CD4-positive, alpha-beta T cell (primary cell): ENCODE data around the gene MYH7B. TPM values are rescaled to one million over a fixed set of nuclear protein-coding genes. Genes with fewer than 3 reads are reported as not detected.

Experiments used
- ATAC-seq: fragments of 200-7000 bp; cut with Tn5 transposase; one replicate; pipeline ENCODE4 v1.10.0; 2022; ENCODE audit warnings: mild to moderate bottlenecking; ENCODE audit not compliant: poor library complexity
- CTCF ChIA-PET: fragments of 350-600 bp; sonication (Branson Sonifier 250); formaldehyde crosslinking; loops from one replicate; lab custom pipeline; 2021; ENCODE audit warnings: antibody characterized with exemption, inconsistent platforms; lab: Charles Lee
- POLR2A ChIA-PET: fragments of 350-600 bp; sonication (Branson Sonifier 250); formaldehyde crosslinking; loops from one replicate; lab custom pipeline; 2021; ENCODE audit warnings: antibody characterized with exemption, inconsistent platforms; lab: Charles Lee
- DNase-seq, 14 experiments: peaks; one replicate each; pipeline ENCODE4 v3.0.0-alpha.2; 2013 to 2020; ENCODE audit warnings: mixed read lengths in 2 of 14
- H3K27ac ChIP-seq, 2 donors: one replicate each; pipeline versions ENCODE4 v1.5.1 to v1.7.0; 2013; ENCODE audit warnings: low read length in 2 of 2, low read depth in 1 of 2, mild to moderate bottlenecking in 1 of 2
- H3K27me3 ChIP-seq, 2 experiments: 1 replicate in 1 of 2; 2 replicates in 1 of 2; pipeline versions ENCODE4 v1.6.1 to v1.7.0; 2013; ENCODE audit warnings: low read length in 2 of 2, control low read depth in 1 of 2, mild to moderate bottlenecking in 1 of 2, moderate library complexity in 1 of 2; ENCODE audit not compliant: insufficient read depth in 2 of 2, control insufficient read depth in 1 of 2
- H3K36me3 ChIP-seq: one replicate; pipeline ENCODE4 v1.6.1; 2013; ENCODE audit warnings: low read length, control low read depth; ENCODE audit not compliant: insufficient read depth
- H3K4me1 ChIP-seq: one replicate; pipeline ENCODE4 v1.6.1; 2013; ENCODE audit warnings: low read length, control low read depth; ENCODE audit not compliant: insufficient read depth
- H3K4me3 ChIP-seq: one replicate; pipeline ENCODE4 v1.5.1; 2013; ENCODE audit warnings: mild to moderate bottlenecking, low read length, moderate library complexity
- H3K9me3 ChIP-seq, 2 experiments: 1 replicate in 1 of 2; 2 replicates in 1 of 2; pipeline versions ENCODE4 v1.6.1 to v1.7.0; 2013; ENCODE audit warnings: low read length in 2 of 2, mild to moderate bottlenecking in 2 of 2, control low read depth in 1 of 2, moderate library complexity in 1 of 2; ENCODE audit not compliant: control insufficient read depth in 1 of 2, insufficient read depth in 1 of 2
- H3K27ac Mint-ChIP-seq: one replicate; pipeline ENCODE4 v1.8.0; 2020; ENCODE audit warnings: mixed read lengths
- H3K27me3 Mint-ChIP-seq: one replicate; pipeline ENCODE4 v1.8.0; 2021; ENCODE audit warnings: mixed read lengths
- H3K36me3 Mint-ChIP-seq: one replicate; pipeline ENCODE4 v1.8.0; 2021; ENCODE audit warnings: low read depth, mixed read lengths
- H3K4me1 Mint-ChIP-seq: one replicate; pipeline ENCODE4 v1.8.0; 2021; ENCODE audit warnings: low read depth, mixed read lengths
- H3K4me3 Mint-ChIP-seq: one replicate; pipeline ENCODE4 v1.8.0; 2020; ENCODE audit warnings: mild to moderate bottlenecking, mixed read lengths
- H3K9me3 Mint-ChIP-seq: one replicate; pipeline ENCODE4 v1.8.0; 2020; ENCODE audit warnings: mixed read lengths
- intact Hi-C, 2 experiments: fragments of 100-400 bp; cut with DNase I in 1 of 2; cut with micrococcal nuclease in 1 of 2; formaldehyde crosslinking; loops; one replicate each; pipeline versions ENCODE4 v1.15.1 to v1.9.0; 2023 to 2025; cut with DNase I, micrococcal nuclease
- total RNA-seq, 174 experiments: library from RNA in 2 of 174; stranded (reverse) in 2 of 174; gene quantifications; one replicate each; pipeline ENCODE4 v1.2.3 and lab custom pipeline; 2021 to 2026
- TF ChIP-seq, protein P1 (sequence below): fragments of 200-600 bp; IDR thresholded peaks from one replicate; pipeline ENCODE4 v1.8.0; 2022; ENCODE audit warnings: antibody characterized with exemption, mild to moderate bottlenecking

MYH7B gene
- total RNA-seq, 2 experiments from 2014 or later = 0.53 to 0.58 TPM

GRCh38 chr20:34986311-34987287 is 30.9 kb downstream of the MYH7B start:
- no peaks in the 10 kb centered on the region for H3K9me3 Mint-ChIP-seq
- Histone ChIP-seq H3K27ac (no peak overlapping the region), H3K9me3 (no peaks in the 10 kb centered on the region), H3K4me3 (no peak overlapping the region), H3K36me3 (no peaks in the 10 kb centered on the region), H3K4me1 (no peaks in the 10 kb centered on the region), H3K27me3 (peaks cover 11 to 18% of the 10 kb centered on the region in 2 experiments)
- CTCF ChIA-PET = no interaction called here
- no peak for DNase-seq
- no peaks in the 10 kb centered on the region for H3K36me3 Mint-ChIP-seq
- H3K4me3 Mint-ChIP-seq = no peak overlapping the region
- TF ChIP-seq, protein P1, sequence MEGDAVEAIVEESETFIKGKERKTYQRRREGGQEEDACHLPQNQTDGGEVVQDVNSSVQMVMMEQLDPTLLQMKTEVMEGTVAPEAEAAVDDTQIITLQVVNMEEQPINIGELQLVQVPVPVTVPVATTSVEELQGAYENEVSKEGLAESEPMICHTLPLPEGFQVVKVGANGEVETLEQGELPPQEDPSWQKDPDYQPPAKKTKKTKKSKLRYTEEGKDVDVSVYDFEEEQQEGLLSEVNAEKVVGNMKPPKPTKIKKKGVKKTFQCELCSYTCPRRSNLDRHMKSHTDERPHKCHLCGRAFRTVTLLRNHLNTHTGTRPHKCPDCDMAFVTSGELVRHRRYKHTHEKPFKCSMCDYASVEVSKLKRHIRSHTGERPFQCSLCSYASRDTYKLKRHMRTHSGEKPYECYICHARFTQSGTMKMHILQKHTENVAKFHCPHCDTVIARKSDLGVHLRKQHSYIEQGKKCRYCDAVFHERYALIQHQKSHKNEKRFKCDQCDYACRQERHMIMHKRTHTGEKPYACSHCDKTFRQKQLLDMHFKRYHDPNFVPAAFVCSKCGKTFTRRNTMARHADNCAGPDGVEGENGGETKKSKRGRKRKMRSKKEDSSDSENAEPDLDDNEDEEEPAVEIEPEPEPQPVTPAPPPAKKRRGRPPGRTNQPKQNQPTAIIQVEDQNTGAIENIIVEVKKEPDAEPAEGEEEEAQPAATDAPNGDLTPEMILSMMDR = no peak
- H3K27me3 Mint-ChIP-seq = peaks cover 19% of the 10 kb centered on the region
- no peak overlapping the region for H3K27ac Mint-ChIP-seq
- no peaks in the 10 kb centered on the region for H3K4me1 Mint-ChIP-seq
- intact Hi-C loops = no loop called here
- POLR2A ChIA-PET = no interaction called here
- ATAC-seq = no peak

DNA sequence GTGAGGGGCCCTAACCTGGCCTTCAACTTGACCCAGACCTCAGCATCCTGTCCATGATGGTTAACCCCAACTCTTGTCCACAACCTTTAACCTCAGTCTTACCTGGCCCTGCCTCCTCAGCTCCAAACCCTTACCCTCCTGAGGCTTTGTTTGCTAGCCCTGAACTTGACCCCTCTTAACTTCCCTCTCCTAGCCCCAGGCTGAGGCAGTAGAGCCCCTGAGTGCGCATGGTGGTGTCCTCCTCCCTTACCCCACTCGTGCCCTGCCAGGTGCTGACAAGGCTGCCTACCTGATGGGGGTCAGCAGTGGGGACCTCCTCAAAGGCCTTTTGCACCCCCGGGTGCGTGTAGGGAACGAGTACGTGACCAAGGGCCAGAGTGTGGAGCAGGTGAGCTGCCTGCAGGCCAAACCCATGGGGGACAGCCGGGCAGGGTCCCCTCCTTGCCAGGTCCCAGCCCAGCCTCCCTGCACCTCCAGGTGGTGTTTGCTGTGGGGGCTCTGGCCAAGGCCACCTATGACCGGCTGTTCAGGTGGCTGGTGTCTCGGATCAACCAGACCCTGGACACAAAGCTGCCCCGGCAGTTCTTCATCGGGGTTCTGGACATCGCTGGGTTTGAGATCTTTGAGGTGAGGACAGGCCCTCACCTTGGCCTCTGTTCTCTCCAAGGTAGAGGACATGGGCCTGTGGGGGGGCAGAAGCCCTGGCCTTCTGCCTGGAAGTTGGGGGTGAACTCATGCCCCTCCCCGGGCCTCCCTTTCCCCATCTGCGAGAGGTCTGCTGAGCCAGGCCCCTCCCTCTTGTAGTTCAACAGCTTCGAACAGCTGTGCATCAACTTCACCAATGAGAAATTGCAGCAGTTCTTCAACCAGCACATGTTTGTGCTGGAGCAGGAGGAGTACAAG is 31.9 kb downstream of the MYH7B start:
- Mint-ChIP-seq H3K4me3 (no peak overlapping the region), H3K27ac (no peak overlapping the region), H3K27me3 (peaks cover 12% of the 10 kb centered on the region), H3K36me3 (no peaks in the 10 kb centered on the region), H3K9me3 (no peaks in the 10 kb centered on the region), H3K4me1 (no peaks in the 10 kb centered on the region)
- DNase-seq (no peak), ATAC-seq (no peak)
- no peaks in the 10 kb centered on the region for H3K4me1 ChIP-seq
- no peaks in the 10 kb centered on the region for H3K36me3 ChIP-seq
- H3K9me3 ChIP-seq = no peaks in the 10 kb centered on the region
- POLR2A ChIA-PET = no interaction called here
- no peak overlapping the region for H3K27ac ChIP-seq
- TF ChIP-seq, protein P1 = no peak
- H3K27me3 ChIP-seq = peaks cover 7 to 14% of the 10 kb centered on the region in 2 experiments
- H3K4me3 ChIP-seq = no peak overlapping the region
- CTCF ChIA-PET = no interaction called here
- intact Hi-C loops = no loop called here

GRCh38 chr20:34988191-34988540 is 32.5 kb downstream of the MYH7B start:
- DNase-seq (no peak), ATAC-seq (no peak)
- no peak overlapping the region for H3K4me3 Mint-ChIP-seq
- intact Hi-C loops = no loop called here
- ChIA-PET POLR2A (no interaction called here), CTCF (no interaction called here)
- Histone ChIP-seq H3K9me3 (no peaks in the 10 kb centered on the region), H3K4me3 (no peak overlapping the region), H3K27me3 (peaks cover 7 to 8% of the 10 kb centered on the region in 2 experiments), H3K4me1 (no peaks in the 10 kb centered on the region), H3K27ac (no peak overlapping the region), H3K36me3 (no peaks in the 10 kb centered on the region)
- H3K27ac Mint-ChIP-seq = no peak overlapping the region
- H3K27me3 Mint-ChIP-seq = peaks cover 6% of the 10 kb centered on the region
- no peaks in the 10 kb centered on the region for H3K9me3 Mint-ChIP-seq
- TF ChIP-seq, protein P1 = no peak
- no peaks in the 10 kb centered on the region for H3K36me3 Mint-ChIP-seq
- H3K4me1 Mint-ChIP-seq = no peaks in the 10 kb centered on the region
